ENCODE data around the gene RBPJ. TPM values are rescaled to one million over a fixed set of nuclear protein-coding genes. Genes with fewer than 3 reads are reported as not detected.

Gene RBPJ
- total and polyA plus RNA-seq, 2 of the 8 experiments (the other 6 are each of a cell fraction or from before 2014, with no cell fraction given): 65.5 to 217 TPM

DNA sequence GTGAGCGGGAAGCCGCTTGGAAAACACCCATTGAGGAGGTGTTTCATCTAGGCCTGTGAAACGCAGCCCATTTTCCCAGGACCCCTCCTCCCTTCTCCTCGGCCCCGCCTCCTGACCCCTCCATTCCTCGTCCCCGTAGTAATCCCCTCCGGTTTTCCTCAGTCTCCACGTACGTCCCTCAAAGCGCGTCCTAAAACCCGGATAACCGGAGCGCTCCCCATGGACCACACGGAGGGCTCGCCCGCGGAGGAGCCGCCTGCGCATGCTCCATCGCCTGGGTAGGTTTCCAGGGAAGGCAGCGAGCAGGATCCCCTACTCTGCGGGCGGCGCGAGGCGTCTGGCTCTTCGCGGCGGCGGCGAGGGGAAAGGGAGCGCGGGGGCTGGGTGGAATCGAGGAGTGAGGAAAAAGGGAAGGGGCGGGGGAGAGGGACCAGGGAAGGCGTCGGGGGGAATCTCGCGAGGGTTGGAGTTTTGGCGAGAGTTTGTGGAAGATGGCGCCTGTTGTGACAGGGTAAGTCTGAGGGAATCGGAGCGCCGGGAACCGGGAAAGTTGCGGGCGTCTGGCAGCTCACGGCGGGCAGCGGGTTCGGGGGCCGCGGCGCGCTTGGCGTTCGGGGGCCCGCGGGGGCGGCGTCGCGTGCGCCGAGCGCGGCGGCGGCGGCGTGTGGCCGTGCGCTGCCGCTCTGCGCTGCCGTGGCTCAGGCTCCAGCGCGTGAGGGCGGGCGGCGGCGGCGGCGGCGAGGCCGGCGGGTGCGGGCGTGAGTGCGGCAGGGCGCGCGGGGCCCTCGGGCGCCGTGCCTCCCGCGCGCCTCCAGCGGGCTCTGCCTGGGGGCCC lies at the start of gene RBPJ (continued):
- no peak for TF ChIP-seq GTF2F1 (IDR thresholded peaks at IDR 0.05; ENCODE audit: borderline replicate concordance, low read depth, low read length)
- TF ChIP-seq SP1 (IDR thresholded peaks at IDR 0.05; ENCODE audit: low read depth, low read length): peak; percentile 100
- peak; percentile 82 for TF ChIP-seq TBP (IDR thresholded peaks at IDR 0.05; ENCODE audit: low read depth, low read length)
- TF ChIP-seq RBBP5 (IDR thresholded peaks at IDR 0.05; ENCODE audit: borderline replicate concordance, low read depth, low read length): peak; percentile 64; the same call in 1 of the 2 replicates
- peak; percentile 0 to 17; a peak in 2 of 4 replicates for TF ChIP-seq RAD21 (IDR thresholded peaks at IDR 0.05 in 1 of 2, conservative IDR thresholded peaks at IDR 0.05 in 1 of 2; ENCODE audit: low read depth in 2 of 2, low read length in 2 of 2)
- peak; percentile 83 for TF ChIP-seq TAF1 (IDR thresholded peaks at IDR 0.05; ENCODE audit: low read depth, low read length)
- no peak for TF ChIP-seq JUND (IDR thresholded peaks at IDR 0.05; ENCODE audit: low read length)
- TF ChIP-seq CBX5 (IDR thresholded peaks at IDR 0.05; ENCODE audit: low read depth, low read length): no peak
- TF ChIP-seq TCF12 (IDR thresholded peaks at IDR 0.05; ENCODE audit: low read depth, low read length): 0 out of 2 replicates have a peak, but pooled peaks have one; percentile 68
- TF ChIP-seq, protein P1, sequence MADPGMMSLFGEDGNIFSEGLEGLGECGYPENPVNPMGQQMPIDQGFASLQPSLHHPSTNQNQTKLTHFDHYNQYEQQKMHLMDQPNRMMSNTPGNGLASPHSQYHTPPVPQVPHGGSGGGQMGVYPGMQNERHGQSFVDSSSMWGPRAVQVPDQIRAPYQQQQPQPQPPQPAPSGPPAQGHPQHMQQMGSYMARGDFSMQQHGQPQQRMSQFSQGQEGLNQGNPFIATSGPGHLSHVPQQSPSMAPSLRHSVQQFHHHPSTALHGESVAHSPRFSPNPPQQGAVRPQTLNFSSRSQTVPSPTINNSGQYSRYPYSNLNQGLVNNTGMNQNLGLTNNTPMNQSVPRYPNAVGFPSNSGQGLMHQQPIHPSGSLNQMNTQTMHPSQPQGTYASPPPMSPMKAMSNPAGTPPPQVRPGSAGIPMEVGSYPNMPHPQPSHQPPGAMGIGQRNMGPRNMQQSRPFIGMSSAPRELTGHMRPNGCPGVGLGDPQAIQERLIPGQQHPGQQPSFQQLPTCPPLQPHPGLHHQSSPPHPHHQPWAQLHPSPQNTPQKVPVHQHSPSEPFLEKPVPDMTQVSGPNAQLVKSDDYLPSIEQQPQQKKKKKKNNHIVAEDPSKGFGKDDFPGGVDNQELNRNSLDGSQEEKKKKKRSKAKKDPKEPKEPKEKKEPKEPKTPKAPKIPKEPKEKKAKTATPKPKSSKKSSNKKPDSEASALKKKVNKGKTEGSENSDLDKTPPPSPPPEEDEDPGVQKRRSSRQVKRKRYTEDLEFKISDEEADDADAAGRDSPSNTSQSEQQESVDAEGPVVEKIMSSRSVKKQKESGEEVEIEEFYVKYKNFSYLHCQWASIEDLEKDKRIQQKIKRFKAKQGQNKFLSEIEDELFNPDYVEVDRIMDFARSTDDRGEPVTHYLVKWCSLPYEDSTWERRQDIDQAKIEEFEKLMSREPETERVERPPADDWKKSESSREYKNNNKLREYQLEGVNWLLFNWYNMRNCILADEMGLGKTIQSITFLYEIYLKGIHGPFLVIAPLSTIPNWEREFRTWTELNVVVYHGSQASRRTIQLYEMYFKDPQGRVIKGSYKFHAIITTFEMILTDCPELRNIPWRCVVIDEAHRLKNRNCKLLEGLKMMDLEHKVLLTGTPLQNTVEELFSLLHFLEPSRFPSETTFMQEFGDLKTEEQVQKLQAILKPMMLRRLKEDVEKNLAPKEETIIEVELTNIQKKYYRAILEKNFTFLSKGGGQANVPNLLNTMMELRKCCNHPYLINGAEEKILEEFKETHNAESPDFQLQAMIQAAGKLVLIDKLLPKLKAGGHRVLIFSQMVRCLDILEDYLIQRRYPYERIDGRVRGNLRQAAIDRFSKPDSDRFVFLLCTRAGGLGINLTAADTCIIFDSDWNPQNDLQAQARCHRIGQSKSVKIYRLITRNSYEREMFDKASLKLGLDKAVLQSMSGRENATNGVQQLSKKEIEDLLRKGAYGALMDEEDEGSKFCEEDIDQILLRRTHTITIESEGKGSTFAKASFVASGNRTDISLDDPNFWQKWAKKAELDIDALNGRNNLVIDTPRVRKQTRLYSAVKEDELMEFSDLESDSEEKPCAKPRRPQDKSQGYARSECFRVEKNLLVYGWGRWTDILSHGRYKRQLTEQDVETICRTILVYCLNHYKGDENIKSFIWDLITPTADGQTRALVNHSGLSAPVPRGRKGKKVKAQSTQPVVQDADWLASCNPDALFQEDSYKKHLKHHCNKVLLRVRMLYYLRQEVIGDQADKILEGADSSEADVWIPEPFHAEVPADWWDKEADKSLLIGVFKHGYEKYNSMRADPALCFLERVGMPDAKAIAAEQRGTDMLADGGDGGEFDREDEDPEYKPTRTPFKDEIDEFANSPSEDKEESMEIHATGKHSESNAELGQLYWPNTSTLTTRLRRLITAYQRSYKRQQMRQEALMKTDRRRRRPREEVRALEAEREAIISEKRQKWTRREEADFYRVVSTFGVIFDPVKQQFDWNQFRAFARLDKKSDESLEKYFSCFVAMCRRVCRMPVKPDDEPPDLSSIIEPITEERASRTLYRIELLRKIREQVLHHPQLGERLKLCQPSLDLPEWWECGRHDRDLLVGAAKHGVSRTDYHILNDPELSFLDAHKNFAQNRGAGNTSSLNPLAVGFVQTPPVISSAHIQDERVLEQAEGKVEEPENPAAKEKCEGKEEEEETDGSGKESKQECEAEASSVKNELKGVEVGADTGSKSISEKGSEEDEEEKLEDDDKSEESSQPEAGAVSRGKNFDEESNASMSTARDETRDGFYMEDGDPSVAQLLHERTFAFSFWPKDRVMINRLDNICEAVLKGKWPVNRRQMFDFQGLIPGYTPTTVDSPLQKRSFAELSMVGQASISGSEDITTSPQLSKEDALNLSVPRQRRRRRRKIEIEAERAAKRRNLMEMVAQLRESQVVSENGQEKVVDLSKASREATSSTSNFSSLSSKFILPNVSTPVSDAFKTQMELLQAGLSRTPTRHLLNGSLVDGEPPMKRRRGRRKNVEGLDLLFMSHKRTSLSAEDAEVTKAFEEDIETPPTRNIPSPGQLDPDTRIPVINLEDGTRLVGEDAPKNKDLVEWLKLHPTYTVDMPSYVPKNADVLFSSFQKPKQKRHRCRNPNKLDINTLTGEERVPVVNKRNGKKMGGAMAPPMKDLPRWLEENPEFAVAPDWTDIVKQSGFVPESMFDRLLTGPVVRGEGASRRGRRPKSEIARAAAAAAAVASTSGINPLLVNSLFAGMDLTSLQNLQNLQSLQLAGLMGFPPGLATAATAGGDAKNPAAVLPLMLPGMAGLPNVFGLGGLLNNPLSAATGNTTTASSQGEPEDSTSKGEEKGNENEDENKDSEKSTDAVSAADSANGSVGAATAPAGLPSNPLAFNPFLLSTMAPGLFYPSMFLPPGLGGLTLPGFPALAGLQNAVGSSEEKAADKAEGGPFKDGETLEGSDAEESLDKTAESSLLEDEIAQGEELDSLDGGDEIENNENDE (IDR thresholded peaks at IDR 0.05; ENCODE audit: insufficient replicate concordance, low read length): no peak

All from H1 (cell line).